ENCODE results near the gene LRTM2. TPM values are rescaled to one million over a fixed set of nuclear protein-coding genes. Genes with fewer than 3 reads are reported as not detected.
A peak's percentile ranks its signal among the peaks of the same experiment; 100 is the strongest.

LRTM2 gene
- total RNA-seq, 3 donors from 2014 or later: not detected

GRCh38 chr12:1835211-1836131 lies 15.1 kb downstream of the LRTM2 start:
- no peaks in the 10 kb centered on the region for H3K4me1 ChIP-seq (ENCODE audit: low read depth)
- H3K9me3 ChIP-seq: no peaks in the 10 kb centered on the region
- no peak overlapping the region for H3K4me3 ChIP-seq
- ATAC-seq: no peak
- no peak for TF ChIP-seq CTCF (IDR thresholded peaks at IDR 0.05)
- intact Hi-C loops (cut with DNase I, micrococcal nuclease): no loop called here
- no peaks in the 10 kb centered on the region for H3K36me3 ChIP-seq (ENCODE audit: low read depth)
- peak in 1 of 3 donors; percentile 37 for DNase-seq

GRCh38 chr12:1836241-1836803 lies 16.0 kb downstream of the LRTM2 start:
- ATAC-seq (no peak), DNase-seq (peak in 1 of 3 donors; percentile 42)
- Histone ChIP-seq H3K4me3 (no peak overlapping the region), H3K4me1 (ENCODE audit: low read depth) (no peaks in the 10 kb centered on the region), H3K36me3 (ENCODE audit: low read depth) (no peaks in the 10 kb centered on the region), H3K9me3 (no peaks in the 10 kb centered on the region)
- intact Hi-C loops (cut with DNase I, micrococcal nuclease): no loop called here
- TF ChIP-seq CTCF (IDR thresholded peaks at IDR 0.05): no peak

DNA sequence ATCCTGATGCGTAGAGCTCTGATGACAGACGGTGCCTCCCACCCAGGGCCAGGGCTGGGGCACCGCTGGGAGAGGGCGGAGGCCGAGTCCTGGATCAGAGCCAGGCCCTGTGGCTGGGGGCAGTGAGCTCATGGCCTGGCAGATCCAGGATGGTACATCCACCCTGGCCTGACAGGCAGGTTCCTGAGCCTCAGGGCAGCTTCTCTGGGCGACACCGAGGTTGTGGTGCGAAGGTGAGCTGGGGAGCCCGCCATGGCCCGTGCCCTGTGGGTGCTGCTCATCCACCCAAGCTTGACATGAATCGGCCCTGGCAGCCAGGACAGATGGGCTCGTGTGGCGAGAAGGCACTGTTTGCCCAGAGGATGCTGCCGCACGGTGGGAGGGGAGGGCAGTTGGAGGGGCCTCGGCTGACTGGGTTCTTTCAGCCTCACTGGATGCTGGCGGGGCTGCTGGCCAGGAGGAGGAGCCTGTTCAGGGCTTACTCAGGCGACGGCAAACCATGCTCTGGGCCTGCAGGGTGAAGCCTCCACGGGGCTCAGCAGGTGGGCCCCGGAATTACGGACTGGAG lies 16.6 kb downstream of the LRTM2 start:
- intact Hi-C loops (cut with DNase I, micrococcal nuclease): no loop called here
- TF ChIP-seq CTCF (IDR thresholded peaks at IDR 0.05): no peak
- H3K36me3 ChIP-seq (ENCODE audit: low read depth): no peaks in the 10 kb centered on the region
- DNase-seq (no peak), ATAC-seq (no peak)
- H3K4me1 ChIP-seq (ENCODE audit: low read depth): no peaks in the 10 kb centered on the region
- H3K4me3 ChIP-seq: no peak overlapping the region
- H3K9me3 ChIP-seq: no peaks in the 10 kb centered on the region

DNA sequence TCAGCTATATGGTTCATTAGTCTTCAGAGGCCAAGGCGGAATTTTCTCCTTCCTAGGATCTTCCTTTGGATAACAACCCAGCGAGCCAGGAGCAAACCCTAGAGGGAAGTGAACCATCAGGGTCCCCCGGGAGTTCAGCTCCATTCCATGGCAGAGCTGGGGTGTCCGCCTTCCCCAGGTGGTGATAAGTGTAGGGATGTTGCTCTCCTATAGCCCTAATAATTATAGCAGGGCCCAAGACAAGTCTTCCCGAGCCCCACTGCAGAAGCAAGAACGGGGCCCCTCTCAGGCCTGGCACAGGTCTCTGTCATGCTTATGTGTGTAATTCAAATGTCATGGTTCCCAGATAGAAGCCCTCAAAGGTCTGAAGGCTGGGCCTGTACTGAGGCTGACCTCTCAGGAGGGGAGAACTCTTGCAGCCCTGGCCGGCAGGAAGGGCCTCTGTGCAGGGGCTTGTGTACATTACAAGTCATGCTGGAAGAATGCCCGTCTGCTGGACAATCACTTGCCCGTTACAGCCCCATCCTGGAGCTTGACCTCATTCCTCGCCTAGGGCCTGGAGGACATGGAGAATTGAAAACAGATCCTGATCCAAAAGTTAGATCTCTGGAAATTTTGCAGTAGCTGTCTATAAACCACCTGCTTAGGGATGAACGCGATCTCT lies 17.3 kb downstream of the LRTM2 start:
- DNase-seq: no peak
- ATAC-seq: no peak
- H3K4me1 ChIP-seq (ENCODE audit: low read depth): no peaks in the 10 kb centered on the region
- intact Hi-C loops (cut with DNase I, micrococcal nuclease): no loop called here
- H3K9me3 ChIP-seq: no peaks in the 10 kb centered on the region
- no peak overlapping the region for H3K4me3 ChIP-seq
- TF ChIP-seq CTCF (IDR thresholded peaks at IDR 0.05): no peak
- no peaks in the 10 kb centered on the region for H3K36me3 ChIP-seq (ENCODE audit: low read depth)

GRCh38 chr12:1838205-1838993 lies 18.0 kb downstream of the LRTM2 start:
- no peak for ATAC-seq
- intact Hi-C loops (cut with DNase I, micrococcal nuclease): no loop called here
- DNase-seq: peak in 1 of 3 donors; percentile 37
- no peaks in the 10 kb centered on the region for H3K9me3 ChIP-seq
- H3K4me3 ChIP-seq: no peak overlapping the region
- no peaks in the 10 kb centered on the region for H3K36me3 ChIP-seq (ENCODE audit: low read depth)
- TF ChIP-seq CTCF (IDR thresholded peaks at IDR 0.05): no peak
- no peaks in the 10 kb centered on the region for H3K4me1 ChIP-seq (ENCODE audit: low read depth)
